Fibroblast of the aortic adventitia (primary cell): ENCODE data around the gene PRR14L. TPM values are rescaled to one million over a fixed set of nuclear protein-coding genes. Genes with fewer than 3 reads are reported as not detected.

ENCODE experiments used
- DNase-seq: peaks from one replicate; pipeline ENCODE4 v3.0.0-alpha.2; 2010; ENCODE audit warnings: low read depth
- H3K4me3 ChIP-seq: 2 replicates; pipeline ENCODE4 v1.5.1; 2011; ENCODE audit warnings: low read depth, mild to moderate bottlenecking, control low read depth, low read length, moderate library complexity
- CTCF ChIP-seq: IDR thresholded peaks from 2 replicates; pipeline ENCODE4 v1.5.1; 2011; ENCODE audit warnings: mild to moderate bottlenecking, low read length, control low read depth, inconsistent platforms; ENCODE audit not compliant: insufficient read depth
- total RNA-seq: library from RNA; depleted of rRNA; stranded (reverse); fragments of >200 nt; gene quantifications from 2 replicates; pipeline ENCODE4 v1.2.3, GENCODE V29; 2012; ENCODE audit warnings: low replicate concordance

The PRR14L gene
- total RNA-seq, 1 donor: 28.5 TPM

GRCh38 chr22:31739795-31740201, 10.1 kb downstream of the PRR14L start:
- no peak overlapping the region for H3K4me3 ChIP-seq
- TF ChIP-seq CTCF: no peak
- peak; percentile 17 for DNase-seq

GRCh38 chr22:31738566-31738965, 11.4 kb downstream of the PRR14L start:
- no peak overlapping the region for H3K4me3 ChIP-seq
- peak; percentile 22 for DNase-seq
- no peak for TF ChIP-seq CTCF

GRCh38 chr22:31737932-31738331, 12.0 kb downstream of the PRR14L start:
- no peak overlapping the region for H3K4me3 ChIP-seq
- DNase-seq: no peak
- TF ChIP-seq CTCF: no peak

GRCh38 chr22:31736458-31736857, 13.5 kb downstream of the PRR14L start:
- no peak for TF ChIP-seq CTCF
- DNase-seq: no peak
- no peak overlapping the region for H3K4me3 ChIP-seq

GRCh38 chr22:31734512-31734911, 15.4 kb downstream of the PRR14L start:
- H3K4me3 ChIP-seq: no peak overlapping the region
- DNase-seq: peak; percentile 52
- no peak for TF ChIP-seq CTCF

GRCh38 chr22:31733580-31734079, 16.3 kb downstream of the PRR14L start:
- no peak for DNase-seq
- TF ChIP-seq CTCF: no peak
- H3K4me3 ChIP-seq: no peak overlapping the region
